Heart left ventricle (tissue), 16 donors: ENCODE data around the gene PKM. TPM values are rescaled to one million over a fixed set of nuclear protein-coding genes. Genes with fewer than 3 reads are reported as not detected.

Experiments
- ATAC-seq, 4 donors: fragments of 200-7000 bp; cut with Tn5 transposase; one replicate each; pipeline ENCODE4 v1.9.1; 2020 to 2022; ENCODE audit warnings: moderate library complexity in 4 of 4, mild to moderate bottlenecking in 3 of 4, moderate number of reproducible peaks in 1 of 4
- DNase-seq, 5 donors: peaks; one replicate each; pipeline ENCODE4 v3.0.0-alpha.2; 2020
- H3K27ac ChIP-seq, 12 donors: fragments of 200-600 bp; sonication (generic) in 4 of 12; one replicate each; pipeline versions ENCODE4 v1.5.0 to v1.8.0; 2016 to 2022; ENCODE audit warnings: mild to moderate bottlenecking in 2 of 12
- H3K27me3 ChIP-seq, 9 donors: fragments of 200-600 bp; sonication (generic) in 2 of 9; one replicate each; pipeline versions ENCODE4 v1.5.1 to v1.8.0; 2016 to 2022; ENCODE audit warnings: mild to moderate bottlenecking in 3 of 9
- H3K36me3 ChIP-seq, 9 donors: fragments of 200-600 bp; sonication (generic) in 2 of 9; one replicate each; pipeline versions ENCODE4 v1.5.0 to v1.8.0; 2018 to 2022; ENCODE audit warnings: mild to moderate bottlenecking in 2 of 9
- H3K4me1 ChIP-seq, 12 donors: fragments of 200-600 bp; sonication (generic) in 4 of 12; one replicate each; pipeline versions ENCODE4 v1.5.0 to v1.8.0; 2016 to 2022; ENCODE audit warnings: mild to moderate bottlenecking in 3 of 12
- H3K4me3 ChIP-seq, 12 donors: fragments of 200-600 bp; sonication (generic) in 4 of 12; one replicate each; pipeline versions ENCODE4 v1.5.0 to v1.8.0; 2017 to 2022; ENCODE audit warnings: mild to moderate bottlenecking in 9 of 12, moderate library complexity in 4 of 12
- H3K9me3 ChIP-seq, 12 donors: fragments of 200-600 bp; sonication (generic) in 4 of 12; one replicate each; pipeline versions ENCODE4 v1.5.0 to v1.8.0; 2016 to 2022; ENCODE audit warnings: mild to moderate bottlenecking in 1 of 12
- POLR2A ChIP-seq, 2 donors: fragments of 450-650 bp; IDR thresholded peaks; one replicate each; pipeline ENCODE4 v1.6.1; 2017; ENCODE audit warnings: antibody characterized with exemption in 2 of 2, mild to moderate bottlenecking in 2 of 2, moderate library complexity in 2 of 2
- WGBS, 4 donors: extraction: QIAGEN DNeasy Blood & Tissue Kit in 2 of 4; methylation state at CpG; one replicate each; pipeline versions ENCODE4 v1.1.5 to v1.1.7; 2013 to 2018; 5-methylcytosine and 5-hydroxymethylcytosine counted together
- intact Hi-C, 10 donors: fragments of 100-400 bp; cut with DNase I; formaldehyde crosslinking; loops; one replicate each; pipeline versions ENCODE4 v1.11.1 to v1.14.2; 2022
- polyA plus RNA-seq, 2 donors: library from polyadenylated mRNA; stranded (reverse); fragments of 200-250 nt; gene quantifications; one replicate each; pipeline ENCODE4 v1.2.3, GENCODE V29; 2013
- total RNA-seq, 9 donors: library from RNA; depleted of rRNA in 2 of 9; stranded (reverse); fragments of >200 nt in 2 of 9; fragmentation: NEBNext Ultra II Directional in 3 of 9; extraction: Animal tissue kit (Norgen Biotek cat#: 25700) in 3 of 9; gene quantifications; one replicate each; pipeline versions ENCODE4 v1.1.0 to v1.2.4, GENCODE V29; 2016 to 2023
- TF ChIP-seq, protein P1 (sequence below), 12 donors: fragments of 200-600 bp; sonication (generic) in 4 of 12; IDR thresholded peaks; one replicate each; pipeline versions ENCODE4 v1.5.0 to v1.8.0; 2018 to 2022; ENCODE audit warnings: antibody characterized with exemption in 12 of 12, mild to moderate bottlenecking in 5 of 12
- donor health status: ischemic (EF 13 %, LVEDD 7.1; RV severe dilation, severe dysfunction).
- donor health status: healthy with polysubstance abuse.
- donor health status: DM: no; HTN: yes; CAD: no.
- donor health status: DM: no; HTN: no; CAD: no.
- donor health status: ischemic (EF 25% LVEDD 6.9; RV normal size, moderate dysfunction).
- donor health status: ischemic (EF 25% LVEDD 5.7; RV mildly dilated, moderate dysfunction).
- donor health status: healthy.
- donor health status: DM: yes; HTN: yes; CAD: no.
- donor health status: ischemic (EF 35%, LVEDD 5.7; RV mildly dilated, moderate dysfunction).
- donor health status: nonischemic (EF 11% LVEDD 7.7; RV severe dilation, severe dysfunction).
- donor health status: DM: yes; HTN: yes; CAD: no.
- donor health status: PGD.
- donor health status: ischemic (EF 29% LVEDD 5.4; RV normal size, mild dysfunction).
- donor health status: nonischemic (EF 23%, LVEDD 6.1; RV moderate dilation, normal function).

The PKM gene
- total and polyA plus RNA-seq, 11 donors, result 602 to 1,279 (median 921) TPM

- WGBS, 4 donors, result 70 to 80% (median 74%) methylated on average over 12 to 13 of the region's 13 CpGs
- intact Hi-C loops, result loop anchor here in 5 of 10 donors (5.0 to 10.0 kb wide), 3 partner anchors 36 to 91 kb away; partner anchors contain the start of gene PKM (in 1 of the 5)
- Histone ChIP-seq H3K9me3 (no peaks in the 10 kb centered on the region), H3K27me3 (peaks cover 0 to 11% (median 0%) of the 10 kb centered on the region in 9 donors), H3K36me3 (peaks cover 3 to 34% (median 30%) of the 10 kb centered on the region in 9 donors), H3K27ac (no peak overlapping the region), H3K4me3 (peak overlapping the region in 5 of 12 donors; percentile 48 to 59 (median 57)), H3K4me1 (peaks cover 5 to 32% (median 22%) of the 10 kb centered on the region in 12 donors)
- no peak for TF ChIP-seq POLR2A (IDR thresholded peaks at IDR 0.05)
- TF ChIP-seq, protein P1, sequence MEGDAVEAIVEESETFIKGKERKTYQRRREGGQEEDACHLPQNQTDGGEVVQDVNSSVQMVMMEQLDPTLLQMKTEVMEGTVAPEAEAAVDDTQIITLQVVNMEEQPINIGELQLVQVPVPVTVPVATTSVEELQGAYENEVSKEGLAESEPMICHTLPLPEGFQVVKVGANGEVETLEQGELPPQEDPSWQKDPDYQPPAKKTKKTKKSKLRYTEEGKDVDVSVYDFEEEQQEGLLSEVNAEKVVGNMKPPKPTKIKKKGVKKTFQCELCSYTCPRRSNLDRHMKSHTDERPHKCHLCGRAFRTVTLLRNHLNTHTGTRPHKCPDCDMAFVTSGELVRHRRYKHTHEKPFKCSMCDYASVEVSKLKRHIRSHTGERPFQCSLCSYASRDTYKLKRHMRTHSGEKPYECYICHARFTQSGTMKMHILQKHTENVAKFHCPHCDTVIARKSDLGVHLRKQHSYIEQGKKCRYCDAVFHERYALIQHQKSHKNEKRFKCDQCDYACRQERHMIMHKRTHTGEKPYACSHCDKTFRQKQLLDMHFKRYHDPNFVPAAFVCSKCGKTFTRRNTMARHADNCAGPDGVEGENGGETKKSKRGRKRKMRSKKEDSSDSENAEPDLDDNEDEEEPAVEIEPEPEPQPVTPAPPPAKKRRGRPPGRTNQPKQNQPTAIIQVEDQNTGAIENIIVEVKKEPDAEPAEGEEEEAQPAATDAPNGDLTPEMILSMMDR (IDR thresholded peaks at IDR 0.05), result no peak
- DNase-seq (no peak), ATAC-seq (no peak)
Observed at GRCh38 chr15:72196409-72197040, 34.5 kb downstream of the PKM start.

DNA sequence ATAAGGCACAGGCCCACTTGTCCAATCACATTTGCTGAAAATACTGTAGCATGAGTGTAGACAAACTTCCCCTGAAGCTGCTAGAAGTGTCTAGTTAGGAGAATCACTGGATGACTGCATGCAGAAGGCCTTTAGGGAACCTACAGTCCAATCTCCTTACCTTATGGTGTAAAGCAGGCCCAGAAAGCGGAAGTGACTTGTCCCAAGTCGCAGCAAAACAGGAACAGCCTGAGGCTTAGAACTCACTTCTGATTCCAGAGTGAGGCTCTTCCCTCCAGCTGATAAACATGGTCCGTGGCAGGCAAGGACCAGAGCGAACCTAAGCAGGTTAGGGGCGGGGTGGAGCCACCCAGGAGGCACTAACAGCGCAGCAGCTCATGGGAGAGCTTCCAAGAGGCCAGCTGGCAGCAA is 35.9 kb downstream of the PKM start:
- Histone ChIP-seq H3K4me1 (peaks cover 0 to 18% (median 9%) of the 10 kb centered on the region in 12 donors), H3K4me3 (no peak overlapping the region), H3K36me3 (peaks cover 0 to 20% (median 16%) of the 10 kb centered on the region in 9 donors), H3K27ac (no peak overlapping the region), H3K27me3 (peaks cover 0 to 11% (median 0%) of the 10 kb centered on the region in 9 donors), H3K9me3 (no peaks in the 10 kb centered on the region)
- TF ChIP-seq, protein P1 (IDR thresholded peaks at IDR 0.05), result no peak
- TF ChIP-seq POLR2A (IDR thresholded peaks at IDR 0.05), result no peak
- intact Hi-C loops, result loop anchor here in 5 of 10 donors (5.0 to 10.0 kb wide), 3 partner anchors 37 to 92 kb away; partner anchors contain the start of gene PKM (in 1 of the 5)
- DNase-seq, result no peak
- WGBS, 4 donors, result 76 to 85% (median 81%) methylated on average over 6 of the region's 6 CpGs
- no peak for ATAC-seq

GRCh38 chr15:72193836-72194396 is 37.1 kb downstream of the PKM start:
- WGBS, 4 donors, result 71 to 86% (median 77%) methylated on average over 8 of the region's 8 CpGs
- ATAC-seq (no peak), DNase-seq (no peak)
- TF ChIP-seq, protein P1 (IDR thresholded peaks at IDR 0.05), result no peak
- TF ChIP-seq POLR2A (IDR thresholded peaks at IDR 0.05), result no peak
- Histone ChIP-seq H3K36me3 (peaks cover 0 to 8% (median 5%) of the 10 kb centered on the region in 9 donors), H3K27me3 (peaks cover 0 to 11% (median 0%) of the 10 kb centered on the region in 9 donors), H3K4me1 (peaks cover 0 to 15% (median 5%) of the 10 kb centered on the region in 12 donors), H3K4me3 (no peak overlapping the region), H3K27ac (no peak overlapping the region), H3K9me3 (no peaks in the 10 kb centered on the region)
- intact Hi-C loops, result loop anchor here in 1 of 10 donors (10.0 kb wide), 1 partner anchor 91 kb away; no protein-coding TSS in a partner anchor

DNA sequence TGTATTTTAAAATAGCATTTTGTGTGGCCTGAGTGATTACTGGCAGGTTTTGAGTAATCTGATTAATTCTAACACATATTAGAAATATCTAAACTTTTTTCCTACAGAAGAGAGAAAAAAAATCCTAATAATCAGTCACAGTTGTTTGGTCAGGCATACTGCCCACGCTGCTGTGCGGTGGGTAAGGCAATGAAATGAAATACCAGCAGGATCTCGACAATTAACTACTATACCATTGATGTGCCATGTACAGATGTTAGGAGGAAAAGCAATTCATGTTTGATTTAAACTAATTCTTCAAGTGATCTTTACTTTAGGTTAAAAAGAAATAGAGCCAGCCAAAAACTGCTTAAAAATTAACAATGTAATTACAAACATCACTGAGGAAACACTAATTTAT is 38.6 kb downstream of the PKM start:
- H3K36me3 ChIP-seq, result no peaks in the 10 kb centered on the region
- no peak overlapping the region for H3K27ac ChIP-seq
- WGBS, 4 donors, result 84 to 90% (median 88%) methylated on average over 3 of the region's 3 CpGs
- H3K27me3 ChIP-seq, result peaks cover 0 to 9% (median 0%) of the 10 kb centered on the region in 9 donors
- ATAC-seq (no peak), DNase-seq (no peak)
- intact Hi-C loops, result loop anchor here in 1 of 10 donors (10.0 kb wide), 1 partner anchor 92 kb away; no protein-coding TSS in a partner anchor
- TF ChIP-seq, protein P1 (IDR thresholded peaks at IDR 0.05), result no peak
- no peak for TF ChIP-seq POLR2A (IDR thresholded peaks at IDR 0.05)
- H3K4me1 ChIP-seq, result peaks cover 0 to 10% (median 5%) of the 10 kb centered on the region in 12 donors
- no peaks in the 10 kb centered on the region for H3K9me3 ChIP-seq
- no peak overlapping the region for H3K4me3 ChIP-seq
